HL-60 (cell line): Measurements from ENCODE around the gene LINGO4.

Source experiments
- CTCF ChIP-seq: IDR thresholded peaks from one replicate; pipeline ENCODE4 v1.5.1; 2011; ENCODE audit warnings: low read length, control low read depth, inconsistent platforms; ENCODE audit not compliant: insufficient read depth
- GABPA ChIP-seq: IDR thresholded peaks from 2 replicates; pipeline ENCODE4 v1.6.1; 2012; ENCODE audit warnings: low read depth
- POLR2AphosphoS5 ChIP-seq: IDR thresholded peaks from 2 replicates; pipeline ENCODE4 v1.6.1; 2012; ENCODE audit warnings: low read depth
- REST ChIP-seq: IDR thresholded peaks from 2 replicates; pipeline ENCODE4 v1.6.1; 2012; ENCODE audit warnings: low read depth; ENCODE audit not compliant: insufficient replicate concordance
- SPI1 ChIP-seq: IDR thresholded peaks from 2 replicates; pipeline ENCODE4 v1.6.1; 2012; ENCODE audit warnings: low read depth, mild to moderate bottlenecking, borderline replicate concordance

GRCh38 chr1:151787689-151788088 is 17.5 kb downstream of the LINGO4 start:
- TF ChIP-seq CTCF (no peak), REST (no peak), GABPA (no peak), POLR2AphosphoS5 (no peak), SPI1 (no peak)
